Activated CD4-positive, alpha-beta T cell treated with anti-CD3 and anti-CD28 coated beads, Interleukin-2, Interleukin-4, amounts not matched to agents 100 ng/mL and 50 ng/mL, durations not matched to agents 16 hours and 8 hours (primary cell): ENCODE measurements around the gene PSTPIP1.

Experiments used
- DNase-seq: peaks from one replicate; pipeline ENCODE4 v3.0.0-alpha.2; 2020; ENCODE audit warnings: low spot score

Gene PSTPIP1

GRCh38 chr15:76978522-76979330 is 16.2 kb upstream of the PSTPIP1 start:
- DNase-seq: no peak

GRCh38 chr15:76979331-76979925 is 15.5 kb upstream of the PSTPIP1 start:
- no peak for DNase-seq

- DNase-seq: no peak
These were observed 14.9 kb upstream of the PSTPIP1 start for GRCh38 chr15:76979996-76980520.

DNA sequence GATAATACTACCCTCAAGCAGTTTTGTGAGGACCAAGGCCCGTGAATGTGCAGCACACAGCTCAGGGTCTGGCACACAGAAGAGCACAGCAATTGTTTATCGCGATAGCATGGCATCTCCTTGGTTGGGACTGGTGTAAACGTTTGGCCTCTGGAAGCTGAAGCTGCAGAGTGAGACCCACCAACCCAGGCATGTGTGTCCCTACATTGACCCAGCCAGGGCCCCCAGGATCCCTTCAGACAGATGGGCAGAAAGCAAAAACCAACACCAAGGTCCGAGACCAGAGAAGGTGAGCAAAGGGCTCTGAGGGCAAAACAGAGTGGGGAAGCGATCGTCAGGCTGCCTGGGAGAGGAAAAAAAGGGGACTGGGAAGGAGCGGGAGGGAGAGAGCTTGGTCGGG is 12.6 kb upstream of the PSTPIP1 start:
- DNase-seq: no peak

- no peak for DNase-seq
These were observed 12.2 kb upstream of the PSTPIP1 start for GRCh38 chr15:76982756-76983155.

GRCh38 chr15:76983590-76984375 is 11.1 kb upstream of the PSTPIP1 start:
- DNase-seq: no peak

- DNase-seq: no peak
These were observed 8.2 kb upstream of the PSTPIP1 start for GRCh38 chr15:76986743-76987142.

DNA sequence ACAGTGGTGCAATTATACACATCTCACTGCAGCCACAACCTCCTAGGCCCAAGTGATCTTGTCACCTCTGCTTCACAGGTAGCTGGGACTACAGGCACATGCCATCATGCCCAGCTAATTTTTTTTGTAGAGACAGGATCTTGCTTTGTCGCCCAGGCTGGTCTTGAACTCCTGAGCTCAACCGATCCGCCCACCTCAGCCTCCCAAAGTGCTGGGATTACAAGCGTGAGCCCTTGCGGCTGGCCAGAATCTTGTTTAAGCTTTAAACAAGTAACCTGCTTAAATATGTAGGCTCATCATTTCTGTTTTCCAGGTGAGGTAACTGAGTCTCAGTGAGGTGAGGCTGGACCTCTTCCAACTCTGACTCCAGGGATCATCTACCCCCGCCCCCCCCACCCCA is 7.7 kb upstream of the PSTPIP1 start:
- DNase-seq: no peak

DNA sequence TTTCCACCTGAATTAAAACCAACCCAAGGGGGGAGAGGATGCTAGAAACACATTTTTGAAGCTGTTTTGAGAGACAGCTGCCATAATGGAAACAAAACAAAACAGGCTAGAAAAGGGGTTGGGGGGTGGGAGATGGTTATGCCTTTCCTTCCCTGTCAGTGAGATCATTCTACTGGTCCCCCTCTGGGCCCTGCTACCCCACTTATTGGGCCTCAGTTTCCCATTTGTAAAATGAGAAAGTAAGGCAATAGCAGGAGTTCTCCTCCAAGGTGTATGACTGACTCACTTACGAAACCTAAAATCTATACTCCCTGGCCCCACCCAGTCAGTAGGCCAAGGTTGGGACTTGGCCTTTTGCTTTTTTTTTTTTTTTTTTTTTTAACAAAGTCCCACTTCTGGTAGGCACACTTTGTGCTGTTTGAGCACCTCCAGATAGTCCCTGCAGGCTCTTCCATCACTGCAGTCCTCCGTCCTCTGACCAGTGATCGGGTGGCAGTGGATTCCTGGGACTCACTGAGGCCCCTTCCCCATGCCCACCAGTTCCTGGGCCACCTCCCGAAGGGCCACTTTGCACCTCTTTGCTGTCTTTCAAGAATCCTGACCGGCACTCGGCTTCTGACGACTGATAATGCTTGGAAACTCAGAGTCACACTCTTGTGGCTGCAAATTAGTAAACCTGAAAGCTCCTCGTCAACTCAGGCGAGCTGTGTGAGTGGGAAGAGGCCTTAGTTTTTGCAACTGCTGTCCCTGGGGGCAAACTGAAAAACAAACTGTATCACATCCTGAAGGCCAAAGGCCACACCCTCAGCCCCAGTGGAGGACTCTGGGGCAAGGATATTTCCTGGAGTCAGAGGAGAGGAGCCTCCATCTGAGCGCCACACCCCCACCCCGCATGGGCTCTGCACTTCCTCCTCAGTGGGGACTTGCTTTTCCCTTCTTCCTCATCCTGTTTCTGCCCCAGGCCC is 6.7 kb upstream of the PSTPIP1 start:
- DNase-seq: peak; percentile 97

DNA sequence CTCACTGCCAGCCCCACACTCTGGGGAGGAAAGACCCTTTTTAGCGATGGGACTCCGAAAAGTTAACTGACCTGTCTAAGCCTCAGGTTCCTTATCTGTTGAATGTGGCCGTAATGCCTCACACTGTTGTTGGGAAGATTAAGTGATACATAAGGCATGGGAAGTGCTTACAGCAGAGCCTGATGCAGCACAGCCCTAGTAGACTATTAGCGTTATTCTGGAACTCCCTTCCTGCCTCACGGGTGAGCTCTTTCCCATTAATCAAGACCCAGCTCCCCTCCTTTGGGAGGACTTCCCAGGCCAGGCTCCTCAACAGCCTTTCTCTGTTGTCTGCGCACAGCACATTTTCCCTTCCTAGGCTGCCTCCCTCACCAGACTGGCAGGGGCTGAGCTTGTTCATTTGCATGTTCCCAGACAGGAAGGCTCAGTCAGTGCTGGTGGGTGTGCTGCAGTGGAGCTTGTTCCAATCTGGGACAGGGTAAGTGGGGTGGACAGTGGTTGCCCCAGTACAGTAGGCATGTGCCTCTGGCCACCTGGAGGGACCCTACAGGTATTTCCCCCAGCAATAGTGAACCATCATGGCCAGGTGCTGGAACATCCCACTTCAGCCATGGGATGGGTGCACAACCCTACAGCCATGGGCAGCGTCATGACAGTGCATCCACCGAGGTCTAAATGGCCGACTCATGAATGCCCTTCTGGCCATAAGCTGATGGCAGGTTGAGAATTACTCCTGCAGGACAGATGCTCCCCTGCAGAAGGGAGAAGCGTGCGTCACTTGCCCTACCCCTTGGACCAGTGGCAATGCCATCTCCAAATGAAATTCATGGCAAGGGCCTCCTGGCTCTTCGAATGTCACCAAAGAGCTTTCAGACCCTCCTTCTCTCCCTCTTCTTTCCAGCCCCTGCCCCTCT is 5.8 kb upstream of the PSTPIP1 start:
- no peak for DNase-seq

DNA sequence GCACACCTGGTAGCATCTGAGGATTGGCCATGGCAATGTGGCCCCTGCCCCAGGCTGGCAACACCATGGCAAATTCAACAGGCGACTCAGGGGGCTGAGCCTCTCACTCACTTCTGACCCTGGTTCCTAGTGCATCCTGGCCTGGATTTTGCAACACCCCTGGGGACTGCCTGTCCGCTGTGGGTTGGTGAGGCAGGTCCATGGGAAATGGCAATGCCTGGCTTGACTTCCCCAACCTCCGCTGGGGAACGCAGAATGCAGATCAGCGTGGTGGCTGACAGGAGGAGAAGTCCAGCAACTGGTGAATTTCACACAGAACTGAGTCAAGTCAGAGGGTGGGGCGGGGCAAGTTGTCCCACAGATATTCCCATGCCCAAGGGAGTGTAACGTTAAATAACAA is 3.9 kb upstream of the PSTPIP1 start:
- DNase-seq: no peak

DNA sequence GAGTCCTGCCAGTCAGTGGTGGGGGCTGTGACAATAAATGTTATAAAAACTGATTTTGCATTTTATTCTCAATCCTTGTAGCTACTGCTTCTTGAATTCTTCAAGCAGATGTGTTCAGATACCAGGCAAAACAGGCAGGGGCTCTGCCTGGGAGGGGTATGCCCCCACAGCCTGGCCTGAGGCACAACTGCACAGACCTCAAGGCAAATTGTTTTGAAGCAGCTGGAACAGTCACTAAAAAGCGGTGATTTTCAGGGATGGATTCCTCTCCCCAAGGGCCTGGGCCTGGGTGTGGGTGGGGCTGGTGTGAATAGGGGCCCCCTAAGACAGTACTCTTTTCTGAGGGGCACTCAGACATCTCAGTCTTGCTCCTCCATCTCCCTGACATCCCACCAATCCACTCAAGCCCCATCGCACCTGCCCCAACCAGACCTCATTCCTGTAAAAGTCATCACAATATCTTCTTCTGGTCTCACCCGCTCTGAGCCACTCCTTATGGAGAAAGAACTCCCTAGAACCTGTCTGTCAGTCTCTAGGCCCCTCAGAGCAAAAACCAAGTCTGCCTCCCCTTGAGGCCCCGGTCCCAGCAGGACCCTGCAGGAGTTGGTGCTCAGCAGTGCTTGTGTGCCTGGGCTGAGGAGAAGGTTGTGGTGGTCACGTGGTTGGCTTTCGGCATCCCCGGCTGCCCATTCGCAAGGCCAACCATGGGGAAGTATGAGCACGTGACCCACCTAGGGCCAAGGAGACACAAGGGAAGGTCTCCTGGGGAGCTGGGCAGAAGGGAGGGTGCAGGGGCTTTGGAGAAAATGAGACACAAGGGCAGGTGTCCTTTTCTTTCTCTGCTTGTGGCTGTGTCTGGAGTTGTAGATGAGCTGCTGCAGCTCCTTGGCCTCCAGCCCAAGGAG is 2.9 kb upstream of the PSTPIP1 start:
- DNase-seq: no peak

DNA sequence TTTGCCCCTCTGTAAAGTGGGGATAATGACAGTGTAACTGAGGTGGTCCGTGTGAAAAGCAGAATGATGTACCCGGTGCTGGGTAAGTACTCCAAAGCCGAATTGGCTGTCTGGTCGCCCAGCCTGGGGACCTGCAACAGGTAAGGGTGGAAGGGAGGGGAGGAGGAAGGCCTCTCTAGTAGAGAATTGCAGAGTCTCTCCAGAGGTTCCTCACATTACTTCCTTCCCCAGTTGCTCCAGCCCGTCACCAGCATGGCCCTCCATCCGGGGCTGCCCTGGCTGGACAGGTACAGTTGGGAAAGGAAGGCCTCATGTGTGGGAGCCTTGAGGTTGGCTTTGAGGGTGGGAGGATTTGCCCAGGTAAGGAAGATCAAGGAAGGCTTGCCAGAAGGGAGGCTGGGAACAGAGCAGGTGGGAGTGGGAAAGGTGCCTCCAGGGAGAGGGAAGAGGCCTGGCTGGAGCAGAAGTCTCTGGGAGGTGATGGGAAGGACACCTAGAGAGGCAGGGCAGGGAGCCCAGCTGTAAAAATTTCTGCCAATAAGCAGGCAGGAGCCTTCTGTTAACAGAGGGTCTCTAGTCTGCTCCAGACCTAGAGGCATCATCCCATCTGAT is 1.7 kb upstream of the PSTPIP1 start:
- no peak for DNase-seq

DNA sequence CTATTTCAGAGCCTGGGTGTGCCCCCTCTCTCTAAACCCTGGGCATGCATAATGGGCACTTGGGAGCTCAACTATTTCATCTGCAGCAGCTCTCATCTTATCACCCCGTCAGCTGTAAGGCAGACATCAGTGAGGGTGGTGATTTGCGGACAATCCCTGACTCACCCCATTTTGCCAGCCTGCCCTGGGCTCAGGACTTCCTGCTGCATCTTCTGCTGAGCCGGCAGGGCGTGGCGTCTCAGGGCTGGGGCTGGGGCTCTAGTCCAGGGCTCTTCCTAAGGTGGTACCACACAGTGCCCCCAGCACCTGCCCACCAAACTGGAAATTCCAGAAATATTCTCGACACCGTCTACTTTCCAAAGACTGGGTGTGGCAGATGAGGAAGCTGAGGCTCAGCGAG is 925 bp upstream of the PSTPIP1 start:
- peak; percentile 78 for DNase-seq

- DNase-seq: no peak
These were observed 430 bp upstream of the PSTPIP1 start for GRCh38 chr15:76994496-76994895.

- no peak for DNase-seq
These were observed 1.2 kb downstream of the PSTPIP1 start for GRCh38 chr15:76996076-76996525.

DNA sequence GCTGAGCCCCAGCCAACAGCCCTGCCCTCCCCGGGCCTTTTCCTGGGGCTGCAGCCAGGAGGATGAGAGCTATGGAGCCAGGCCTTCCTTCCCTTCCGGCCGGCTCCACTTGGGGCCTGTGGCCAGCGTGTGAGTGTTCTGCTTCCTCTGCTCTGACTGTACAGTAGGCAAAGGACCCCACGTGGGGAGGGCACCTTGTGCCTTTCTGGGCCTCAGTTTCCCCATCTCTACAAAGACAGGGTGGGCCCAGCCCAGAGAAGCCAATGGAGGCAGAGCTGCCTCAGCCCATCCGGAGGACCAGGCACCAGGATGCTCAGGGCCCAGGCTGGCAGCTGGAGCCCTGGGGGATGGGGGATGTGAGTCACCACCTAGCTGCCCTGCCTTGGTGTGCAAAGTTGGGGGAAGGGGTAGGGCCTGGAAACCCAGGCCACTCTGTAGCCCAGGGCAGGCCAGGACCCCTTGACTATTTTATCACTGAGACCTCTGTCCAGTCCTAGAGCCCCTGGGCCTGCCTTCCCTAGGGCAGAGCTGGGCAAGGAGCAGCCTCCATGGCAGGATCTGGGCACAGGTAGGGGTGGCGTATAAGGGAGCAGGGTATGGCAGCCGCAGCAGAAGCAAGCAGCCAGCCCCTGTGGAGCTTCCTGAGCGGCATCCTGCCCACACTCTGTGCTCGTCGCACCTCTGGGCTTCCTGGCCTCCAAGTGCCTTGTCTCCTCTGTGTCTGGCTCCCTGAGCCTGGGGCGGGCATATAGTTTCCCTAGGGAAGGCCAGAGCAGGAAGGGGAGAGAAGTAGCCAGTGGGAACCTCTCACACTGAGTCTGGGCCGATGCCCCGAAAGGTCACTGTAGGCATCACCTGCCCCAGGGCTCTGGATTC is 1.8 kb downstream of the PSTPIP1 start:
- DNase-seq: peak; percentile 71
